GM23338 (cell line): Measurements from ENCODE around the gene TNFRSF17. TPM values are rescaled to one million over a fixed set of nuclear protein-coding genes. Genes with fewer than 3 reads are reported as not detected.

ENCODE experiments used
- ATAC-seq: fragments of 200-7000 bp; cut with Tn5 transposase; 3 replicates; pipeline ENCODE4 v1.9.1; 2020
- DNase-seq: peaks from one replicate; pipeline ENCODE4 v3.0.0-alpha.2; 2015; ENCODE audit warnings: low spot score
- H2AFZ ChIP-seq: fragments of 200-600 bp; sonication (generic); 2 replicates; pipeline ENCODE4 v1.8.0; 2016; ENCODE audit warnings: antibody characterized with exemption, mild to moderate bottlenecking, moderate library complexity
- H3F3A ChIP-seq: fragments of 200-600 bp; sonication (generic); replicated peaks from 2 replicates; pipeline ENCODE4 v1.8.0; 2017; ENCODE audit warnings: antibody characterized with exemption, mixed run types, low read depth
- H3K27ac ChIP-seq: fragments of 200-600 bp; sonication (generic); 2 replicates; pipeline ENCODE4 v1.6.1; 2016; ENCODE audit warnings: low read depth
- H3K27me3 ChIP-seq: fragments of 200-600 bp; sonication (generic); 2 replicates; pipeline ENCODE4 v1.8.0; 2016; ENCODE audit warnings: mild to moderate bottlenecking, mixed run types, moderate library complexity; ENCODE audit not compliant: insufficient read depth
- H3K36me3 ChIP-seq: fragments of 200-600 bp; sonication (generic); 2 replicates; pipeline ENCODE4 v1.8.0; 2016; ENCODE audit warnings: mild to moderate bottlenecking; ENCODE audit not compliant: insufficient read depth
- H3K4me1 ChIP-seq: fragments of 200-600 bp; sonication (generic); 2 replicates; pipeline ENCODE4 v1.8.0; 2016; ENCODE audit warnings: mild to moderate bottlenecking, moderate library complexity; ENCODE audit not compliant: insufficient read depth
- H3K4me2 ChIP-seq: fragments of 200-600 bp; sonication (generic); 2 replicates; pipeline ENCODE4 v1.7.1; 2017; ENCODE audit warnings: mixed run types
- H3K4me3 ChIP-seq: fragments of 200-600 bp; sonication (generic); 2 replicates; pipeline ENCODE4 v1.6.1; 2016; ENCODE audit warnings: mixed run types
- H3K79me2 ChIP-seq: fragments of 200-600 bp; sonication (generic); replicated peaks from 2 replicates; pipeline ENCODE4 v1.8.0; 2017; ENCODE audit warnings: mild to moderate bottlenecking; ENCODE audit not compliant: insufficient read depth
- H3K9me2 ChIP-seq: fragments of 200-600 bp; sonication (generic); 2 replicates; pipeline ENCODE4 v1.8.0; 2017; ENCODE audit not compliant: insufficient read depth
- H4K20me1 ChIP-seq: fragments of 200-600 bp; sonication (generic); replicated peaks from 2 replicates; pipeline ENCODE4 v1.8.0; 2017; ENCODE audit warnings: mild to moderate bottlenecking; ENCODE audit not compliant: insufficient read depth
- H3K27ac Mint-ChIP-seq: 2 replicates; pipeline ENCODE4 v1.8.0; 2020; ENCODE audit warnings: inconsistent platforms, mild to moderate bottlenecking, moderate library complexity, mixed read lengths
- H3K27me3 Mint-ChIP-seq: 3 replicates; pipeline ENCODE4 v1.8.0; 2022; ENCODE audit warnings: low read depth, mild to moderate bottlenecking, moderate library complexity, mixed read lengths, inconsistent platforms; ENCODE audit not compliant: insufficient read depth, poor library complexity
- H3K36me3 Mint-ChIP-seq: 3 replicates; pipeline ENCODE4 v1.8.0; 2021; ENCODE audit warnings: low read depth, mild to moderate bottlenecking, inconsistent platforms, moderate library complexity, mixed read lengths
- H3K4me1 Mint-ChIP-seq: 3 replicates; pipeline ENCODE4 v1.8.0; 2020; ENCODE audit warnings: mild to moderate bottlenecking, inconsistent platforms, mixed read lengths
- H3K4me3 Mint-ChIP-seq: 3 replicates; pipeline ENCODE4 v1.8.0; 2021; ENCODE audit warnings: moderate library complexity, mild to moderate bottlenecking, inconsistent platforms, mixed read lengths
- H3K9me3 Mint-ChIP-seq: 3 replicates; pipeline ENCODE4 v1.8.0; 2020; ENCODE audit warnings: moderate library complexity, mild to moderate bottlenecking, inconsistent platforms, mixed read lengths
- CREB1 ChIP-seq: fragments of 250-450 bp; sonication (Bioruptor Pico); IDR thresholded peaks from 2 replicates; pipeline ENCODE4 v1.5.0; 2020; ENCODE audit warnings: low read depth, mild to moderate bottlenecking, moderate library complexity
- CTCF ChIP-seq, 2 experiments: fragments of 200-600 bp in 1 of 2; sonication (generic) in 1 of 2; conservative IDR thresholded peaks; 2 replicates each; pipeline versions ENCODE4 v1.5.1 to v1.6.1; 2016 to 2017; ENCODE audit warnings: antibody characterized with exemption in 2 of 2, low read depth in 2 of 2, mild to moderate bottlenecking in 2 of 2, moderate library complexity in 1 of 2
- EZH2 ChIP-seq: fragments of 200-600 bp; sonication (generic); IDR thresholded peaks from one replicate; pipeline ENCODE4 v1.8.0; 2017; ENCODE audit warnings: antibody characterized with exemption, mild to moderate bottlenecking, low read depth; ENCODE audit not compliant: unreplicated experiment
- EZH2phosphoT487 ChIP-seq: fragments of 200-600 bp; sonication (generic); IDR thresholded peaks from one replicate; pipeline ENCODE4 v1.8.1; 2018; ENCODE audit warnings: antibody characterized with exemption; ENCODE audit not compliant: unreplicated experiment
- JUNB ChIP-seq: IDR thresholded peaks from one replicate; pipeline ENCODE4 v1.6.1; 2016; ENCODE audit warnings: antibody characterized with exemption; ENCODE audit not compliant: unreplicated experiment
- NANOG ChIP-seq: IDR thresholded peaks from 2 replicates; pipeline ENCODE4 v1.6.1; 2016; ENCODE audit warnings: antibody characterized with exemption, borderline replicate concordance
- POLR2AphosphoS5 ChIP-seq: IDR thresholded peaks from 2 replicates; pipeline ENCODE4 v1.6.1; 2016; ENCODE audit warnings: antibody characterized with exemption, low read depth
- REST ChIP-seq: IDR thresholded peaks from one replicate; pipeline ENCODE4 v1.6.1; 2018; ENCODE audit warnings: antibody characterized with exemption; ENCODE audit not compliant: unreplicated experiment
- STAT1 ChIP-seq: IDR thresholded peaks from one replicate; pipeline ENCODE4 v1.6.1; 2016; ENCODE audit warnings: antibody characterized with exemption; ENCODE audit not compliant: unreplicated experiment
- ZNF114 ChIP-seq: fragments of 250-450 bp; sonication (Bioruptor Pico); IDR thresholded peaks from 2 replicates; pipeline ENCODE4 v1.5.0; 2020; ENCODE audit warnings: mild to moderate bottlenecking, moderate library complexity
- ZNF331 ChIP-seq: fragments of 250-450 bp; sonication (Bioruptor Pico); IDR thresholded peaks from 2 replicates; pipeline ENCODE4 v1.5.0; 2020; ENCODE audit warnings: low read depth, mild to moderate bottlenecking, moderate library complexity
- ZNF462 ChIP-seq: fragments of 250-450 bp; sonication (Bioruptor Pico); IDR thresholded peaks from 2 replicates; pipeline ENCODE4 v1.5.0; 2020; ENCODE audit warnings: mild to moderate bottlenecking, moderate library complexity
- polyA plus RNA-seq: library from polyadenylated mRNA; unstranded; fragments of >200 nt; fragmentation: Nextera tagmentation; extraction: Ambion mirVana; gene quantifications from 2 replicates; pipeline ENCODE4 v1.2.1, GENCODE V29; 2016
- total RNA-seq: library from RNA; depleted of rRNA; stranded (reverse); fragments of >200 nt; shearing (Covaris generic); gene quantifications from 2 replicates; pipeline ENCODE4 v1.2.3, GENCODE V29; 2014
- TF ChIP-seq, protein P1 (sequence below): IDR thresholded peaks from 2 replicates; pipeline ENCODE4 v1.6.1; 2016; ENCODE audit warnings: antibody characterized with exemption

The TNFRSF17 gene
- total and polyA plus RNA-seq, 2 experiments from 2014 or later: not detected

DNA sequence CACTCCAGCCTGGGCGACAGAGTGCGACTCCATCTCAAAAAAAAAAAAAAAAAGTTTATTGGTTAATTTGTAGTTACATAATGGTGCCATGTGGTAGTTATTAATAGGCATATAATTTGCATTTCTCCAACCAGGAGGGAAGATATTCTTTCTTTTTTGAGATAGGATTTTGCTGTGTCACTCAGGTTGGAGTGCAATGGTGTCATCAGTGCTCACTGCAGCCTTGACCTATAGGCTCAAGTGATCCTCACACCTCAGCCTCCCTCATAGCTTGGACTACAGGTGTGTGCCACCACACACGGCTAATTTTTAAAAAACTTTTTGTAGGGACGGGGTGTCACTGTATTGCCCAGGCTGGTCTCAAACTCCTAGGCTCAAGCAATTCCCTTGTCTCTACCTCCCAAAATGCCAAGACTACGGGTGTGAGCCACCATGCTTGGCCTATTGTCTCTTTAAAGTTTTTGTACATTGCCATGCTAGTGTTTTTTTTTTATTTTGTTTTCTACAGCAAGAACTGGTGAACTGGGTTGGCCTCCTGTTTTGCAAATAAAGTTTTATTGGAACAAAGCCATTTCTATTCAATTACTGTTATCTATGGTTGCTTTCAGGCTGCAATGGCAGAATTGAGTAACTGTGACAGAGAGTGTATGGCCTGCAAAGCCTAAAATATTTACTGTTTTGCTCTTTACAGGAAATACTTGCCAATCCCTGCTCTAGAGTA lies 23.4 kb downstream of the TNFRSF17 start:
- TF ChIP-seq REST (no peak), NANOG (no peak), EZH2 (no peak), ZNF114 (CRISPR knock-in tag) (no peak), ZNF462 (no peak), POLR2AphosphoS5 (no peak), STAT1 (no peak), CTCF (conservative IDR thresholded peaks at IDR 0.05; ENCODE audit: low read depth in 2 of 2) (no peak), JUNB (no peak), EZH2phosphoT487 (no peak), CREB1 (CRISPR knock-in tag) (no peak), ZNF331 (no peak)
- TF ChIP-seq, protein P1, sequence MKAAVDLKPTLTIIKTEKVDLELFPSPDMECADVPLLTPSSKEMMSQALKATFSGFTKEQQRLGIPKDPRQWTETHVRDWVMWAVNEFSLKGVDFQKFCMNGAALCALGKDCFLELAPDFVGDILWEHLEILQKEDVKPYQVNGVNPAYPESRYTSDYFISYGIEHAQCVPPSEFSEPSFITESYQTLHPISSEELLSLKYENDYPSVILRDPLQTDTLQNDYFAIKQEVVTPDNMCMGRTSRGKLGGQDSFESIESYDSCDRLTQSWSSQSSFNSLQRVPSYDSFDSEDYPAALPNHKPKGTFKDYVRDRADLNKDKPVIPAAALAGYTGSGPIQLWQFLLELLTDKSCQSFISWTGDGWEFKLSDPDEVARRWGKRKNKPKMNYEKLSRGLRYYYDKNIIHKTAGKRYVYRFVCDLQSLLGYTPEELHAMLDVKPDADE: no peak
- Mint-ChIP-seq H3K27ac (no peak overlapping the region), H3K9me3 (no peaks in the 10 kb centered on the region), H3K4me3 (no peak overlapping the region), H3K27me3 (peaks cover 1% of the 10 kb centered on the region), H3K4me1 (peaks cover 8% of the 10 kb centered on the region), H3K36me3 (no peaks in the 10 kb centered on the region)
- no peaks in the 10 kb centered on the region for H3K27me3 ChIP-seq
- no peak for ATAC-seq
- no peaks in the 10 kb centered on the region for H3K36me3 ChIP-seq
- H2AFZ ChIP-seq: no peak overlapping the region
- H3F3A ChIP-seq: no peaks in the 10 kb centered on the region
- no peak overlapping the region for H3K27ac ChIP-seq
- no peaks in the 10 kb centered on the region; the same call in 1 of the 2 replicates for H3K79me2 ChIP-seq
- no peaks in the 10 kb centered on the region for H4K20me1 ChIP-seq
- no peak overlapping the region for H3K4me2 ChIP-seq
- H3K9me2 ChIP-seq: no peaks in the 10 kb centered on the region
- DNase-seq: no peak
- H3K4me1 ChIP-seq: no peaks in the 10 kb centered on the region
- H3K4me3 ChIP-seq: no peak overlapping the region
